GM18508 (cell line): ENCODE results near the gene DIABLO.
"Not testable (repeated sequence)": the region's sequence is repeated elsewhere in the genome, so short reads cannot be mapped to it uniquely, and the experiment has no call there.

Source experiments
- ATAC-seq: cut with Tn5 transposase; IDR thresholded peaks from one replicate; pipeline ENCODE4 v1.9.1; 2021; ENCODE audit warnings: moderate number of reproducible peaks; ENCODE audit not compliant: insufficient read depth, unreplicated experiment

Gene DIABLO

DNA sequence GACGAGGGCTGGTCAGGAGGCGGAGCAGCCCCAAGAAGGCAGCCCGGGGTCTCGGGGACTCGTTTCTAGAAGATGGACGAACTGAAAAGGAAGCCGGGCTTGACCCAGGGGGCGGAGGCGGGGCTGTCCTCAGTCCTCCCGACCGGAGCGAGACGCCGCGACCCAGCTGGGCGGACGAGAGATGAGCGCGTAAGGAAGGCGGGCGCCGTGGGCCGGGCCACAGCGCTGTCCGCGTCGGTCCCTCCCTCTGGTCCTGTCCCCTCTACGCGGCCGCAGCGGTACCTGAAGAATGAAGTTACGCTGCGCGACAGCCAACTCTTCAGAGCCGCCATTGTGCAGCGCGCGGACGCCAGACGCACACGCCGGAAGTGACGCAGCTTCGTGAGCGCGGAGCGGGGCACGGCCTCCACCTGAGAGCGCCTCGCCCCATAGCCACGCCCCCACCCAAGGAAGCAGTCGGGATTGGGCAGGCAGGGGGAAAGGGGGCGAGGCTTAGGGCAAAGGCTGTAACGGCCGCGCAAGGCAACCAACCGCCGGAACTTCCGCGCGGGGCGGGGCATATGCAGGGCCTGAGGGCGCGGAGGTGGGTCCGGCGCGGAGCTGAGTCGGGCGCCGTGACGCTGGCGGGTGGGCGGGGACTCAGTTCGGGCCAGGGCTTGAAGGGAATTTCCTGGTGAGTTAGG lies at the start of gene DIABLO:
DIABLO (minus strand) TSS at position 370 of the 683 bp plus-strand sequence; CDS start at position 332, 38 bp downstream.
- peak; percentile 71 for ATAC-seq

DNA sequence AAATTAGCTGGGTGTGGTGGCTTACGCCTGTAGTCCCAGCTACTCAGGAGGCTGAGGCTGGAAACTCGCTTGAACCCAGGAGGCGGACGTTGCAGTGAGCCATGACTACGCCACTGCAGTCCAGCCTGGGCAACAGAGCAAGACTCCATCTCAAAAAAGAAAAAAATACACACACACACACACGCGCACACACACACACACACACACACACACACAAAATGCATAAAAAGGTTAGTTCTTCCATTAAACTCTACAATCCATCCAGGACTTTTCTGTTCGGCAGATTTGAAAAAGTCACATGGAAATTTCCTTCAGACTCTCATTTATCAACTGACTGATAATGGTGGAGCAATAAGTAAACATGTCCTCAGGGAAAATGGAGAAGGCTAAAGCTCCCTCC lies 49.6 kb upstream of the DIABLO start:
- ATAC-seq, result no peak

DNA sequence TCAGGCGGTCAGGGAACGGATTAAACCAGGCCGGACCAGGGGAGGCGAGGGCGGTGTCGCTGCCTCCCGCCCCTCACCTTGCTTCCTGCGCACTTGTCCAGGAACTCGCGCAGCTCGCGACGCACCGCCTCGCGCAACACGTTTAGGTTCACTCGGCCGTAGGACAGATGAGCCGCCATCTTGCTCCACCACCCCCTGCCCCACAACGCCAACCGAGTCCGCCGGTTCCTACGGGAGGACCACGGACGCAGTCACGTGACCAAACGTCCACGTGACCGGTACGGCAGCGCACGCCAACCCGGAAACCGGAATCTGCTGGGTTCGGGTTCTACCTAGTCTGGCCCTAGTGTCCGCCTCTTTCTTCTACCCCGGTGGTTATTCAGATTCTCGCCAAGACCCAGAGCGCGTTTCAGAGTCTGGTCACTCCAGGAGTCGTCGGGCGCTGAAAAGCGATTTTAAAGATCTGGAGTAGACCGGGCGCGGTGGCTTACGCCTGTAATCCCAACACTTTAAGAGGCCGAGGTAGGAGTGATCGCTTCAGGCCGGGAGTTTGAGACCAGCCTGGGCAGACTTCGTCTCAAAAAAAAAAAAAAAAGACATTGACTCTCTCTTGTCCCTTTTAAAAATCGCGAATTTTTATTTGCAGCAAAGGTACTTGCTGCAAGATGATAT lies 40.5 kb upstream of the DIABLO start, which contains the start of gene VPS33A:
VPS33A (minus strand) TSS at position 265 of the 672 bp plus-strand sequence; CDS start at position 179, 86 bp downstream.
- peak; percentile 71 for ATAC-seq

DNA sequence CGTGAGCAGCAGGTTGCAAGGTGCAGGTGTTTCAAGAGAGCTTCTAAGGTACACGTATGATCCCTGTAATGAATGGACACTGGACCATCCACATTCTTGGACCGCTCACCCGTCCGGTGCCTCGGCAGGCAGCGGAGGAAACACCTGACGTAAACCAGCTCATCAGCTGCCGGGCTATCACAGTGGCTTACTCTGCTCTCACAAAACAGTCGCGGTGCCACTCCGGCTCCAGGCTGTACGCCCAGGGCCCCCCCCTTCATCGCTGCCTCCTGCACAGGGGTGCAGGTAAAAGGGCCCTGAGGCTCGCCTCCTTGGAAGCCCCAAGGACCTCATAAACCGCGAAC lies 40.0 kb upstream of the DIABLO start:
- ATAC-seq, result peak; percentile 19

DNA sequence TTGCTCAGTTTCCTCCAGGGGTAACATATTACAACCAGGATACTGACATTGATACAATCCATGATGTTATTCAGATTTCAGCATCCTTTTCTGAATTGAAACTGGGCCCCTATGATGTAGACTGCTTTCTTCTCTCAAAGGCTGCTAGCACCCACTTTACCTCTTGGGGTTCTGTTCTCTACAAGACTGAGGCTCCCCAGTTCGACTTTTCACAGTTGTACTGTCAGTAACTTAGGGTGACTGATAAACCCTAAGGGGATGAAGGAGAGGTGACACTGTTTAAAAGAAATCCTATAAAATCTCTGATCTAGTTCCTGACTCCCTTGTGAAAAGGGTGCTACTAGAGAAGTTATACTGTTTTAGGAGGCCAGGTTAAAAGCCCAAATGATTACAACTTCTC lies 39.6 kb upstream of the DIABLO start:
- ATAC-seq, result no peak

DNA sequence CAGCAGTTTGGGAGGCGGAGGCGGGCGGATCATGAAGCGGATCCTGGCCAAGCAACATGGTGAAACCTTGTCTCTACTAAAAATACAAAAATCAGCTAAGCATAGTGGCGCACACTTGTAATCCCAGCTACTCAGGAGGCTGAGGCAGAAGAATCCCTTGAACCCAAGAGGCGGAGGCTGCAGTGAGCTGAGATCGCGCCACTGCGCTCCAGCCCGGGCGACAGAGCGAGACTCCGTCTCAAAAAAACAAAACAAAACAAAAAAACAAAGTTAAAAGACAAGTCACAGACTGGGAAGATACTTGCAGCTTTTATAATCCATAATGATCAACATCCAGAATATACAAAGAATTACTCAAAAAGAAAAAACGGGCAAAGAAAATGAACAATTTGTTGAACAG lies 34.9 kb upstream of the DIABLO start:
- ATAC-seq, result not testable (repeated sequence)

DNA sequence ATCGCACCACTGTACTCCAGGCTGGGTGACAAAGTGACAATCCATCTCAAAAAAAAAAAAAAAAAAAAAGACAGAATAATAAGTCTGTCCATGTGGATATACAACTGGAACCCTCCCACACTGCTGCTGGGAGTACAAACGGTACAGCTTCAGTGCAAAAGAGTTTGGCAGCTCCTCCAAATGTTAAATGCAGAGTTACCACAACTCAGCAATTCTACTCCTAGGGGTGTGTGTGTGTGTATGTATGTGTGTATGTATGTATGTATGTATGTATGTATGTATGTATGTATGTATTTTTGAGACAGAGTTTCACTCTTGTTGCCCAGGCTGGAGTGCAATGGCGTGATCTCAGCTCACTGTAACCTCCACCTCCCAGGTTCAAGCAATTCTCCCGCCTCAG lies 33.1 kb upstream of the DIABLO start:
- ATAC-seq, result not testable (repeated sequence)

DNA sequence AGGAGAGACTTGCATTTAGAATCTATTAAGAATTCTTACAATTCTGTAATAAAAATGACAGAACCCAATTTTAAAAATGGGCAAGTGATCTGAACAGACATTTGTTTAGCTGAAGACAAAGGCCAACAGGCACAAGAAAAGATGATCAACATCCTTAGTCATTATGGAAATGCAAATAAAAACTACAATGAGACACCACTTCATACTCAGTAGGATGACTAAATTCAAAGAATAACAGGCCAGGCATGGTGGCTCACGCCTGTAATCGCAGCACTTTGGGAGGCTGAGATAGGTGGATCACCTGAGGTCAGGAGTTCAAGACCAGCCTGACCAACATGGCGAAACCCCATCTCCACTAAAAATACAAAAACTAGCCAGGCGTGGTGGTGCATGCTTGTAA lies 32.6 kb upstream of the DIABLO start:
- not testable (repeated sequence) for ATAC-seq

DNA sequence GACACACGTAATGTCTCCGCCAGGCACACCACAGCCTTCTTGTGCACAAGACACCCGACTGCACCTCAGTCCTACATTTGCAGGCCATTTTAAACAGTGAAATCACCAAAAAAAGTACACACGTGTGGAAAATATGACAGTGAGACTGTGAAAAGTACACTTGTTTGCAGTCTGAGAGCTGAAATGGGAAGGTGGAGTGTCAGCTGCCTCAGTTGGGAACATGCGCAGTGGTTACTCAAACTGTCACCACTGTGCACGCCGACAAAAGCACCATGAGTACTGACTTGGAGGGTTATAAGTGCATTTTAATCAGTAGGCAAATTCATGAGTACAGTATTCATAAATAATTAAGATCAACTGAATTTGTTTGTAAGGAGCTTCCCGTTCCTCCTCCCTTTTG lies 24.7 kb upstream of the DIABLO start:
- ATAC-seq, result no peak

DNA sequence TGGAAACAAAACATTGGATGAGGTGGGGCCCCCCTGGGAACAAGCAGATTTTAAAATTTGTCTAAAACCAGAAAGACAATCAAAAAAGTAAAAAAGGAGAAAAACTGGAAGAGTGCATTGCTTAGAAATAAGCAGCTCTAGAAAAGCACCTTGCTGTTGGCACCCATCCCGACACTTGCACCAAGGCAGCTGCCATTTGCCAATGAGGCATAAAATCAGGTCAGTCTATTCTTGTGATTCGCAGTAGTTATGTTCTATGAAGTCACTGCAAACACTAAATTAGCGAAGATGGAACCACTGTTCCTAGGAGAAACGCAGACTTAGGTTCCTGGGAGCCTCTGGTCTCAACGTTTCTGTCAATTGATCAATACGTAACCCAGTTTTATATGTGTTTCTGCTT lies 24.2 kb upstream of the DIABLO start:
- no peak for ATAC-seq

DNA sequence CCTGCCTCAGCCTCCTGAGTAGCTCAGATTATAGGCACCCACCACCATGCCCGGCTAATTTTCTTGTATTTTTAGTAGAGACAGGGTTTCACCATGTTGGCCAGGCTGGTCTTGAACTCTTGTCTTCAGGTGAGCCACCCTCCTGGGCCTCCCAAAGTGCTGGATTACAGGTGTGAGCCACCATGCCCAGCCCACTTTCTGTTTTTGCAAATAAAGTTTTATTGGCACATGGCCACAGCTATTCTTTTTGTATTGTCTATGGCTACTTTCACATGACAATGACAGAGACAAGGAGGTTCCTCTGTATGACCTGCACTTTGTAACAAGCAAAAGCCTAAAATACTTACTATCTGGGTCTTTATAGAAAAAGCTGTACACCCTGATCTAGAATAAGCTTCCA lies 19.7 kb upstream of the DIABLO start:
- ATAC-seq, result no peak

DNA sequence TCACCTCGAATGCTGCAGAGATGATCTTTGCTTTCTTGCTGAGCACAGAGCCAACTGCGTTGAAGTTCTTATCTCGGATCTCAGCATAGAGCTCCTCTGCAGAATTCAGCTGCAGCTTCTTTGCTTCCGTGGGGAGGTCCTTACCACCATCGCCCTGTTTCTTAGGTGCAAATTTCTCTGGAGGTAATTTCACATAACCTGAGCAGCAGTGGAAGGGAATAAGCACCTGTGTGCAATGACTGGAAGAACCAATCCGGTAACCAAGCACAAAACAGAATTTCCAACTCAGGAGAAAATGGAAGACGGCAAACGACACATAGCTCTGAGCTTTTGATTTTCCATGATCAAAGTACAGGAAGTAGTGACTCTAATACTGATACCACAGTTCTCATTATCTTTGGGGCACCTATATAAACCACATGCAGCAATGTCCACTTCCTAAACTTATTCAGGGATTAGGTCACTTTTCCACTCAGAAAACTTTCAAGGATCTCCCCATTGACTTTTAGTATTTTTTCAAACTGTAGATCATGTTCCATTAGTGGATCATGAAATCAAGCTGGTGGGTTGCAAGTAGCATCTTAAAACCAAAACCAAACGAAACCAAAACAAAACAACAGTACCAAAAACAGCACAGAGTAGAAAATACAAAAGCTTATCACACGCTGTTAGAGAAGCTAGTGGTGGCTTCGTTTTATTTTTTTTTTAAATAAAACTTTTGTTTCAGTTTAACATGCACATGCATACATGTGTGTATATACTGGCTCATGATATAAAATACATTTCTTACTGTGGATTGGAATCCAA lies 18.9 kb upstream of the DIABLO start:
- no peak for ATAC-seq

DNA sequence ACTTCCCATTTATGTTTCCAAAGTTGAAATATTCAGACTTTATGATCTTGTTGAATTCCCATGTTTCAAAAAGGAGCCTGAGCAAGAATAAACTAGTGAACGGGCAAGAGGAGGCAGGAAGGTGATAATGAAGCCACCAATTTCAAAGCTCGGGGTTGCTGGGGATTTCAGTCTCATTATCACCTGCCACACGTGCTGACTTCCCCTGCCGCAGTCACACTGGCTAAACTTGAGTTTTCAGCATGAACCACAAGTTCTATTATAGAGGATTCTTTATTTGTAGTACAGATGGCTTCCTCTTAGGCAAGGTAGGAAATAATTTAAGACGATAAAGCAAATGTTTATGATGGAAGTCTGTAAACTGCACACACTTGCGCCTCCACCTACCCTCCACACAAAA lies 18.1 kb upstream of the DIABLO start:
- no peak for ATAC-seq

DNA sequence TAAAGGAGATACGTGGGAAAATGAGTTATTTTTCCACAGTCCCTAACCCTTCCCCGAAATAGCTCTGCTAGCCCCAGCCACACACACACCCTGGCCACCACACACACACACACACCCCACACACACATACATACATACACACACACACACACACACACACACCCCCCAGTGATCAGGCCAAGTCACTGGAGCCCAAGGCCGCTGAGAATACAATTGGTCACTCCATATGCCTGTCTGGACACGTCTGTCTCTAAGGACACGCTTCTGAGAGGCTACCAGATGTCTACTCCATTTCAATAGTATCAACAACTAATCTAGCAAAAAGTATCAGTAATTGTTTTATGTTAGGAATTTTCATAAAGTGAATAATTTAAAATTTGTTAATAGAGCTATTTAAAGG lies 13.0 kb upstream of the DIABLO start:
- ATAC-seq, result no peak

DNA sequence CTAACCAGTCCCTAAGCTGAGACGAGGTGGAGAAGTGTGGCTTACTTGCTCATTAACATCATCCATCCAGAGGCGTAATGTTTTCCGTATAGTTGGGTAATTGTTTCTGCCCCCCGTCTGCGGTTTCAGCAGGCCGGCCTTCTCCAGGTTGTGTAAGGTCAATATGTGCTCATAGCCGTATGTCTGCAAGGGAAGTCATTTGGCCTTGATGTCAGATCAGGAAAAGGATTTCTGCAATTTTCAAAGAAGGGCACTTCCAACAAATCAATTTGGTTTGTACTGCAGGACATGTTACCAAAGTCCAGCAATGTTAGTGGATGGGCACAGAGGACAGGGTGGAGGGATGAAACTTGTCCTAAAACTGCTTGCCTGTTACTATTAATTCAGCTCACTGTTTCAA lies 9.9 kb upstream of the DIABLO start:
- no peak for ATAC-seq

DNA sequence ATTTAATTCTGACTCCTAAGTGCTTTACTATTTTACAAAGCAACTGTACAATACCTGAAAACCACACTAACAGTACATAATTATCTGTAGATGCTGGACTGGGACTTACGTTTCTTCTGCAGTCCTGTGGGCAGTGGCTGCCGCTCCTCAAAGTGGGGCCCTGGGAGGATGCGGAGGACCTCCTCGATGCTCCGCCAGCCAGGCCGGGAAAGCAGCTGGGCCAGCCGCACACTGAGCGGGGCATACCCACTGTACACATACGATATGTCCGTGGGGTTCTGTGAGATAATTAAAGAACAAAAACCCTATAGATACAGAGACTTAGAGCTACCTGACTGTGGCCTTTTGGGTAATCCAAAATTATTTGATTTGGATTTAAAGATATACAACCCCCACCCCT lies 6.8 kb upstream of the DIABLO start:
- ATAC-seq, result no peak

DNA sequence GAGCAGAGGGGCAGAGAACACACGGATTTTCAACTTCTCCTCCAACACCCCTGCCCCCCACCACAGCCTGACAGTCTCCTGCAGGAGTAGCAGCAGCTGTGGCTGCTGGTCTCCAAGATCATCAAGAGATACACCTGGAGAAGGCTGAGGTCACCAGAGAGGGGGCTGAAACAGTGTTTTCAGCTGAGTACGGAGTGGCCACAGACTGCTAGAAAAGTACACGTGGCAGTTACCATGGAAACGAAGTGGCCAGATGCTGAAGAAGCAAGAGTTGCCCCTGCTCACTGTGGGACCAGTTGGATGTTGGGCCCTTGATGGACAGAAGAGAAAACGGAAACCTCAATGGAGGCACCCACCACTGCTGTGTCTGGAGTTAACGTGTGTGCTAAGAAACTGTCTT lies 4.9 kb upstream of the DIABLO start:
- no peak for ATAC-seq

DNA sequence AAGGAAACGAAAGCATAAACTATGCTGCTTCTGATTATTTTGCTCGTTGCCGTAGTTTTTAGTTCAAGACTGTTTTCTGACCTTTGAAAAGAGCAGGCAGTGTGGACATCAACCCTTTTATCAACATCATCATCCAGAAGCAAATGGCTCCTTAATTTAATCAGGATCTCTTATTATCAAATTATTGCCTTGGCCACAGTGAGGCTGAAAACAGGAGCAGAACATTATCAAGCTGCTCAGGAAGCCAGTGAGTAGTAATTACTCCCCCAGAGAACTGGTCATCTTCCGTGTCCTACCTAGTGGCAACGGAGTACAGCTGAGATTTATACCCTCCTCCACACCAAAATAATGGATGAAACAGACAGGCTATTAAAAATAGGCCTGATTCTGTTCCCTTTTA lies 2.2 kb upstream of the DIABLO start:
- no peak for ATAC-seq

DNA sequence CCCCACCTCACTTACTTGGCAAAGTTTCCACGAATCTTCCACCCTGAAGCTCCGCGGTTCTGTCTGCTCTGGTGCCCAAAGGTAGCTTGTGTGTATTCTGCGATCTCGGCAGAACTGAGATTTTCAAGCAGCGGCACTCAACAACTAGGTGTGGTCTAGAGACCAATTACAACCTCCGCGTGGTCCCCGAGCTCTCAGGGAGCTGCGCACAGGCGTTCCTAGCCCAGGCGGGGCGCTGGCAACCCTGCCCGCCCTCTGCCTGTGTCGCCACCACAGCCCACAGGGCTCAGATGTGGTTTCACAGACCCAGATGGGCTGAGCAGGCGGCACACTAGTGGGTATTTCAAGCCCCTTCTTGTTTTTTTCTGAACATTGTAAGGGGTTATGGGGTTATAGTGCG lies 1.5 kb upstream of the DIABLO start:
- ATAC-seq, result no peak

DNA sequence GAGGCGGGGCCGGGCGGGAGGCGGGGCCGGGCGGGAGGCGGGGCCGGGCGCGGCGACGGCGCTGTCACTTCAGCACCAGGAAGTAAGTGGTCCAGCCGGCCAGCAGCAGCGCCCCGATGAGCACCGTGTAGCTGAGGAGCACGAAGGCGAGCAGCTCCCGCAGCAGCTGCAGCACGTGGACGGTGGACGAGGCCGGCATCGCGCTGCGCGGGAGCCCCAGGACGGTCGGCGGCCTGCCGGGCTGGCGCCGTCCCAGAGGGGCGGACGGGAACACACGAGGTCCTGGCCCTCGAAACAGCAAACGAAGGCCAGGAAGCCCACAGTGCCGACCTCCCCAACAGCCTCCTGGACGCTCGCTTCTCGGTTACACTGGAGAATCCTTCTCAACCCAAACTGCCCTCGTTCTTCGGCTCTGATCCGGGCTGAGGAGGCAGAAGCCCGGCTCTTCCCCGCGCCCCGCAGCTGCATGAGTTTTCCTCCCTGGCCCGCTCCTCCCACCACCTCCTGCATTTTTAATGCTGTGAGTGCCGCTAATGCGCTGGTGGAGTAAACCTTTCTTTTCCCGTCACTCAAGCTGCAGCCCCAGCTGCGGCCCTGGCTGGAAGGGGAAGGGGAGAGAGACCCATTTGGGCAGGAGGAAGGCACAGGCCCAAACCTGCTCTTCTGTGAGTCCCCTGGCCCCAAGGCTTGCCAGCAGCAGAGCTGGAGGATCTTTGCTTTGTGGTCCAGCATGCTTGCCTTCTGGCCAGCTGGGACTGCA lies 694 bp upstream of the DIABLO start:
- ATAC-seq, result no peak

DNA sequence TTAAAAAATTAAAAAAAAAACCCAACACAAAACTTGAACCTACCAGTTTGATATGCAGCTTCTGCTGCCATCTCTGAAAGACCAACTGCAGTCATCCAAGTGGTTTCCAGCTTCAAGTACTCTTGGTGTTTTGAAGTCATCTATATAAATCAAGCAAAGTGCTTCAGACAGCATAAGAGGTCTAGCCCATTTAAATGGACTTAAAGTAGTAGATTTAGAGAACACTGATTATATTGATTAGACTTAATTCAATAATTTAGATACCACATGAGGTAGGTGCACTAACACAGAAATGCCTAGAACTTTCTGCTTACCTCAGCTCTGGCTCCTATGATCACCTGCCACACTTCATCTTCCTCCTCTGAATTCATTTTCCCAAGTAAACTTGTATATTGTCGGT lies 9.4 kb downstream of the DIABLO start:
- ATAC-seq, result no peak
